ENCODE results near the gene FOXP1.

FOXP1 gene

DNA sequence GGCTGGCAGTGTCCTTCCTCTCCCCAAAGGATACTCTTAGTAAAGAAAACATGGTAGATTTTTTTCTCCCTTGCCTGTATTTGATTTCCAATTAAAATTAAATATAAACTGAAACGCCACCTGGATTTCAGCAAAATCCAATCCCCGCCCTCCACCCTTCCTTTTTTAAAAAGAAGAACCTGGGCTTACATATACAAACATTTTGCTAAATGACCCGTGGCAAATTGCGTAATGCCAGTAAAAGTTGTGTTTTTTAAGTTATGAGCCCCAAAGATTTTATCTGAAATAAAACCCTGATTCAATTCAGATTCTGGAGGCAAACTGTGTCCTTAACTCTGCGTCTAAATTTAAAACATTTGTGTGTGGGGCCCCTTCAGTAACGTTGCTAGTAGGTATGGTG is 403.0 kb downstream of the FOXP1 start (continued):
- TF ChIP-seq, protein P1, sequence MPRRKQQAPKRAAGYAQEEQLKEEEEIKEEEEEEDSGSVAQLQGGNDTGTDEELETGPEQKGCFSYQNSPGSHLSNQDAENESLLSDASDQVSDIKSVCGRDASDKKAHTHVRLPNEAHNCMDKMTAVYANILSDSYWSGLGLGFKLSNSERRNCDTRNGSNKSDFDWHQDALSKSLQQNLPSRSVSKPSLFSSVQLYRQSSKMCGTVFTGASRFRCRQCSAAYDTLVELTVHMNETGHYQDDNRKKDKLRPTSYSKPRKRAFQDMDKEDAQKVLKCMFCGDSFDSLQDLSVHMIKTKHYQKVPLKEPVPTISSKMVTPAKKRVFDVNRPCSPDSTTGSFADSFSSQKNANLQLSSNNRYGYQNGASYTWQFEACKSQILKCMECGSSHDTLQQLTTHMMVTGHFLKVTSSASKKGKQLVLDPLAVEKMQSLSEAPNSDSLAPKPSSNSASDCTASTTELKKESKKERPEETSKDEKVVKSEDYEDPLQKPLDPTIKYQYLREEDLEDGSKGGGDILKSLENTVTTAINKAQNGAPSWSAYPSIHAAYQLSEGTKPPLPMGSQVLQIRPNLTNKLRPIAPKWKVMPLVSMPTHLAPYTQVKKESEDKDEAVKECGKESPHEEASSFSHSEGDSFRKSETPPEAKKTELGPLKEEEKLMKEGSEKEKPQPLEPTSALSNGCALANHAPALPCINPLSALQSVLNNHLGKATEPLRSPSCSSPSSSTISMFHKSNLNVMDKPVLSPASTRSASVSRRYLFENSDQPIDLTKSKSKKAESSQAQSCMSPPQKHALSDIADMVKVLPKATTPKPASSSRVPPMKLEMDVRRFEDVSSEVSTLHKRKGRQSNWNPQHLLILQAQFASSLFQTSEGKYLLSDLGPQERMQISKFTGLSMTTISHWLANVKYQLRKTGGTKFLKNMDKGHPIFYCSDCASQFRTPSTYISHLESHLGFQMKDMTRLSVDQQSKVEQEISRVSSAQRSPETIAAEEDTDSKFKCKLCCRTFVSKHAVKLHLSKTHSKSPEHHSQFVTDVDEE (CRISPR knock-in tag; IDR thresholded peaks at IDR 0.05): no peak
- no peak for TF ChIP-seq ZFP30 (CRISPR knock-in tag; IDR thresholded peaks at IDR 0.05)
- TF ChIP-seq ZNF8 (CRISPR knock-in tag; IDR thresholded peaks at IDR 0.05): no peak
- TF ChIP-seq ARNTL (CRISPR knock-in tag; IDR thresholded peaks at IDR 0.05; ENCODE audit: borderline replicate concordance, low read depth): no peak
- TF ChIP-seq RARB (CRISPR knock-in tag; IDR thresholded peaks at IDR 0.05): no peak

DNA sequence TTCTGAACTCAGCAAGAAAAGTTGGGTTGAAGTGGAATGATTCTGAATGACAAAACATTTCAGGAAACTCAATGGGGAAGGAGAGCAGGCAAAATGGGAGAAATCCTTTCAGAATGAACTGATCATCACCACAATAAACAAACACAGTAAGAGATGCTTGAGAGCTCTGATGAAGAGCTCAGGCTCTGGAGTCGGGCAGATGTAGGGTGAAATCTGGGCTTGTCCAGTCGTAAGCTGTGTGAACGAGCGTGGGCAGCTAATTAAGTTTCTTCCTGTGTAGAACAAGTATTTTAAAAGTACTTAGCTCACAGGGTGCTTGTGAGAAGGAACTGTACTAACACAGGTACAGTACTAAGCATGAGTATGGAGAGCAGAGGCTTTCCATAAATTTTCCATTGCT is 406.2 kb downstream of the FOXP1 start:
- ATAC-seq: no peak
- TF ChIP-seq TOX (CRISPR knock-in tag; IDR thresholded peaks at IDR 0.05; ENCODE audit: borderline replicate concordance): no peak
- TF ChIP-seq BACH2 (CRISPR knock-in tag; IDR thresholded peaks at IDR 0.05; ENCODE audit: borderline replicate concordance): no peak
- TF ChIP-seq CSDC2 (CRISPR knock-in tag; IDR thresholded peaks at IDR 0.05): no peak
- TF ChIP-seq, protein P1 (CRISPR knock-in tag; IDR thresholded peaks at IDR 0.05): no peak
- TF ChIP-seq, protein P2, sequence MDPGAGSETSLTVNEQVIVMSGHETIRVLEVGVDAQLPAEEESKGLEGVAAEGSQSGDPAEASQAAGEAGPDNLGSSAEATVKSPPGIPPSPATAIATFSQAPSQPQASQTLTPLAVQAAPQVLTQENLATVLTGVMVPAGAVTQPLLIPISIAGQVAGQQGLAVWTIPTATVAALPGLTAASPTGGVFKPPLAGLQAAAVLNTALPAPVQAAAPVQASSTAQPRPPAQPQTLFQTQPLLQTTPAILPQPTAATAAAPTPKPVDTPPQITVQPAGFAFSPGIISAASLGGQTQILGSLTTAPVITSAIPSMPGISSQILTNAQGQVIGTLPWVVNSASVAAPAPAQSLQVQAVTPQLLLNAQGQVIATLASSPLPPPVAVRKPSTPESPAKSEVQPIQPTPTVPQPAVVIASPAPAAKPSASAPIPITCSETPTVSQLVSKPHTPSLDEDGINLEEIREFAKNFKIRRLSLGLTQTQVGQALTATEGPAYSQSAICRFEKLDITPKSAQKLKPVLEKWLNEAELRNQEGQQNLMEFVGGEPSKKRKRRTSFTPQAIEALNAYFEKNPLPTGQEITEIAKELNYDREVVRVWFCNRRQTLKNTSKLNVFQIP (CRISPR knock-in tag; IDR thresholded peaks at IDR 0.05; ENCODE audit: borderline replicate concordance, low read depth): no peak
- TF ChIP-seq ZFP3 (CRISPR knock-in tag; IDR thresholded peaks at IDR 0.05): no peak
- no peak for TF ChIP-seq ESRRG (CRISPR knock-in tag; IDR thresholded peaks at IDR 0.05)
- TF ChIP-seq GLIS3 (CRISPR knock-in tag; IDR thresholded peaks at IDR 0.05): no peak
- no peak for TF ChIP-seq OSR1 (CRISPR knock-in tag; IDR thresholded peaks at IDR 0.05)
- no peak for TF ChIP-seq ZFP30 (CRISPR knock-in tag; IDR thresholded peaks at IDR 0.05)
- no peak for TF ChIP-seq ZNF70 (CRISPR knock-in tag; IDR thresholded peaks at IDR 0.05)
- no peak for TF ChIP-seq ZNF8 (CRISPR knock-in tag; IDR thresholded peaks at IDR 0.05)
- no peak for TF ChIP-seq RARB (CRISPR knock-in tag; IDR thresholded peaks at IDR 0.05)
- TF ChIP-seq ISL1 (CRISPR knock-in tag; IDR thresholded peaks at IDR 0.05): no peak
- no peak for TF ChIP-seq ZC3H10 (CRISPR knock-in tag; IDR thresholded peaks at IDR 0.05)
- TF ChIP-seq, protein P3, sequence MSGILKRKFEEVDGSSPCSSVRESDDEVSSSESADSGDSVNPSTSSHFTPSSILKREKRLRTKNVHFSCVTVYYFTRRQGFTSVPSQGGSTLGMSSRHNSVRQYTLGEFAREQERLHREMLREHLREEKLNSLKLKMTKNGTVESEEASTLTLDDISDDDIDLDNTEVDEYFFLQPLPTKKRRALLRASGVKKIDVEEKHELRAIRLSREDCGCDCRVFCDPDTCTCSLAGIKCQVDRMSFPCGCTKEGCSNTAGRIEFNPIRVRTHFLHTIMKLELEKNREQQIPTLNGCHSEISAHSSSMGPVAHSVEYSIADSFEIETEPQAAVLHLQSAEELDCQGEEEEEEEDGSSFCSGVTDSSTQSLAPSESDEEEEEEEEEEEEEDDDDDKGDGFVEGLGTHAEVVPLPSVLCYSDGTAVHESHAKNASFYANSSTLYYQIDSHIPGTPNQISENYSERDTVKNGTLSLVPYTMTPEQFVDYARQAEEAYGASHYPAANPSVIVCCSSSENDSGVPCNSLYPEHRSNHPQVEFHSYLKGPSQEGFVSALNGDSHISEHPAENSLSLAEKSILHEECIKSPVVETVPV (CRISPR knock-in tag; IDR thresholded peaks at IDR 0.05): no peak
- TF ChIP-seq, protein P4, sequence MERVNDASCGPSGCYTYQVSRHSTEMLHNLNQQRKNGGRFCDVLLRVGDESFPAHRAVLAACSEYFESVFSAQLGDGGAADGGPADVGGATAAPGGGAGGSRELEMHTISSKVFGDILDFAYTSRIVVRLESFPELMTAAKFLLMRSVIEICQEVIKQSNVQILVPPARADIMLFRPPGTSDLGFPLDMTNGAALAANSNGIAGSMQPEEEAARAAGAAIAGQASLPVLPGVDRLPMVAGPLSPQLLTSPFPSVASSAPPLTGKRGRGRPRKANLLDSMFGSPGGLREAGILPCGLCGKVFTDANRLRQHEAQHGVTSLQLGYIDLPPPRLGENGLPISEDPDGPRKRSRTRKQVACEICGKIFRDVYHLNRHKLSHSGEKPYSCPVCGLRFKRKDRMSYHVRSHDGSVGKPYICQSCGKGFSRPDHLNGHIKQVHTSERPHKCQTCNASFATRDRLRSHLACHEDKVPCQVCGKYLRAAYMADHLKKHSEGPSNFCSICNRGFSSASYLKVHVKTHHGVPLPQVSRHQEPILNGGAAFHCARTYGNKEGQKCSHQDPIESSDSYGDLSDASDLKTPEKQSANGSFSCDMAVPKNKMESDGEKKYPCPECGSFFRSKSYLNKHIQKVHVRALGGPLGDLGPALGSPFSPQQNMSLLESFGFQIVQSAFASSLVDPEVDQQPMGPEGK (CRISPR knock-in tag; IDR thresholded peaks at IDR 0.05; ENCODE audit: borderline replicate concordance): no peak
- no peak for TF ChIP-seq ARNTL (CRISPR knock-in tag; IDR thresholded peaks at IDR 0.05; ENCODE audit: borderline replicate concordance, low read depth)

DNA sequence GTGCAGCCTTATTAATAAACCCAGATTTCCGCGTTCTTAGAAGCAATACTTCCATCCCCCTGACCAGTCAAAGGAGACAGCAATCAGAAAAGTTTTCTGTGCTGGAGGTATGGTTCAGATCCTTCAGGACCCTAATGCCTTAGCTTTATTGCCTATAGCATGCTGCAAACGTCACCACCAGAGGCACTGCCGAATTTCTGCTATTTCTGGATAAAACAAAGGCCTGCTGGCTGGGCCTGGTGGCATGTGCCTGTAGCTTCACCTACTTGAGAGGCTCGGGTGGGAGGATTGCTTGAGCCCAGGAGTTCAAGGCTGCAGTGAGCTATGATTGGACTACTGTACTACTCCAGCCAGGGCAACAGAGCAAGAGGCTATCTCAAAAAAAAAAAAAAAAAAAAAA is 407.2 kb downstream of the FOXP1 start:
- ATAC-seq: no peak
- TF ChIP-seq, protein P3 (CRISPR knock-in tag; IDR thresholded peaks at IDR 0.05): no peak
- no peak for TF ChIP-seq SNAI2 (CRISPR knock-in tag; IDR thresholded peaks at IDR 0.05)
- TF ChIP-seq TOX (CRISPR knock-in tag; IDR thresholded peaks at IDR 0.05; ENCODE audit: borderline replicate concordance): no peak
- TF ChIP-seq ZNF565 (CRISPR knock-in tag; conservative IDR thresholded peaks at IDR 0.05; ENCODE audit: low read depth): no peak
- TF ChIP-seq ZNF8 (CRISPR knock-in tag; IDR thresholded peaks at IDR 0.05): no peak

Measured in SK-N-SH treated with all-trans-retinoic acid at 6 μM for 48 hours (cell line).